Fibroblast of the aortic adventitia (primary cell): ENCODE results near the gene DMBT1. TPM values are rescaled to one million over a fixed set of nuclear protein-coding genes. Genes with fewer than 3 reads are reported as not detected.
A peak's percentile ranks its signal among the peaks of the same experiment; 100 is the strongest.

Source experiments
- DNase-seq: peaks from one replicate; pipeline ENCODE4 v3.0.0-alpha.2; 2010; ENCODE audit warnings: low read depth
- H3K4me3 ChIP-seq: 2 replicates; pipeline ENCODE4 v1.5.1; 2011; ENCODE audit warnings: low read depth, mild to moderate bottlenecking, control low read depth, low read length, moderate library complexity
- CTCF ChIP-seq: IDR thresholded peaks from 2 replicates; pipeline ENCODE4 v1.5.1; 2011; ENCODE audit warnings: mild to moderate bottlenecking, low read length, control low read depth, inconsistent platforms; ENCODE audit not compliant: insufficient read depth
- total RNA-seq: library from RNA; depleted of rRNA; stranded (reverse); fragments of >200 nt; gene quantifications from 2 replicates; pipeline ENCODE4 v1.2.3, GENCODE V29; 2012; ENCODE audit warnings: low replicate concordance

The DMBT1 gene
- total RNA-seq, 1 donor, result under 0.01 TPM

GRCh38 chr10:122531261-122531660 is 29.3 kb upstream of the DMBT1 start:
- DNase-seq, result no peak
- TF ChIP-seq CTCF, result no peak
- no peak overlapping the region for H3K4me3 ChIP-seq

- no peak for DNase-seq
- TF ChIP-seq CTCF, result no peak
- no peak overlapping the region for H3K4me3 ChIP-seq
These were observed 28.6 kb upstream of the DMBT1 start for GRCh38 chr10:122531939-122532338.

- DNase-seq, result no peak
- no peak overlapping the region for H3K4me3 ChIP-seq
- TF ChIP-seq CTCF, result no peak
These were observed 27.8 kb upstream of the DMBT1 start for GRCh38 chr10:122532601-122533296.

- DNase-seq, result no peak
- no peak overlapping the region for H3K4me3 ChIP-seq
- TF ChIP-seq CTCF, result no peak
These were observed 23.0 kb upstream of the DMBT1 start for GRCh38 chr10:122537545-122537944.

GRCh38 chr10:122541541-122542002 is 19.0 kb upstream of the DMBT1 start:
- peak; percentile 75 for DNase-seq
- TF ChIP-seq CTCF, result no peak
- H3K4me3 ChIP-seq, result no peak overlapping the region

GRCh38 chr10:122543676-122544445 is 16.7 kb upstream of the DMBT1 start:
- no peak overlapping the region for H3K4me3 ChIP-seq
- TF ChIP-seq CTCF, result no peak
- no peak for DNase-seq
